Mesothelial cell of epicardium (in vitro differentiated cells): Measurements from ENCODE around the gene VAMP5. TPM values are rescaled to one million over a fixed set of nuclear protein-coding genes. Genes with fewer than 3 reads are reported as not detected.
"Not testable (repeated sequence)": the region's sequence is repeated elsewhere in the genome, so short reads cannot be mapped to it uniquely, and the experiment has no call there.

Experiments
- DNase-seq, 2 experiments: peaks; one replicate each; pipeline ENCODE4 v3.0.0; 2021; ENCODE audit warnings: low spot score in 2 of 2; ENCODE audit not compliant: unreplicated experiment in 2 of 2
- H3K27ac Mint-ChIP-seq: 2 replicates; pipeline ENCODE4 v1.8.0; 2021; ENCODE audit warnings: mixed read lengths
- H3K27me3 Mint-ChIP-seq: 2 replicates; pipeline ENCODE4 v1.8.0; 2021; ENCODE audit warnings: low read depth, mixed read lengths
- H3K36me3 Mint-ChIP-seq: 2 replicates; pipeline ENCODE4 v1.8.0; 2021; ENCODE audit warnings: mixed read lengths
- H3K4me1 Mint-ChIP-seq: 2 replicates; pipeline ENCODE4 v1.8.0; 2021; ENCODE audit warnings: mixed read lengths
- H3K4me3 Mint-ChIP-seq: 2 replicates; pipeline ENCODE4 v1.8.0; 2021; ENCODE audit warnings: mild to moderate bottlenecking, moderate library complexity, mixed read lengths
- H3K9me3 Mint-ChIP-seq: 2 replicates; pipeline ENCODE4 v1.8.0; 2021; ENCODE audit warnings: mixed read lengths
- CTCF ChIP-seq: fragments of 200-600 bp; sonication (generic); IDR thresholded peaks from one replicate; pipeline ENCODE4 v1.5.0; 2021; ENCODE audit warnings: antibody characterized with exemption; ENCODE audit not compliant: unreplicated experiment
- total RNA-seq: library from RNA; stranded (reverse); gene quantifications from 3 replicates; pipeline ENCODE4 v1.2.1, GENCODE V29; 2021

The VAMP5 gene
- total RNA-seq, 1 donor from 2014 or later, result 2.5 TPM

GRCh38 chr2:85590950-85591349, 6.7 kb downstream of the VAMP5 start:
- Mint-ChIP-seq H3K9me3 (no peaks in the 10 kb centered on the region), H3K36me3 (no peaks in the 10 kb centered on the region), H3K4me3 (no peak overlapping the region), H3K4me1 (peaks cover 11% of the 10 kb centered on the region), H3K27me3 (no peaks in the 10 kb centered on the region), H3K27ac (no peak overlapping the region)
- DNase-seq, result no peak
- TF ChIP-seq CTCF, result no peak

GRCh38 chr2:85591563-85591962, 7.3 kb downstream of the VAMP5 start:
- Mint-ChIP-seq H3K27me3 (no peaks in the 10 kb centered on the region), H3K9me3 (no peaks in the 10 kb centered on the region), H3K4me3 (no peak overlapping the region), H3K36me3 (no peaks in the 10 kb centered on the region), H3K27ac (no peak overlapping the region), H3K4me1 (peaks cover 17% of the 10 kb centered on the region)
- DNase-seq, result no peak
- no peak for TF ChIP-seq CTCF

DNA sequence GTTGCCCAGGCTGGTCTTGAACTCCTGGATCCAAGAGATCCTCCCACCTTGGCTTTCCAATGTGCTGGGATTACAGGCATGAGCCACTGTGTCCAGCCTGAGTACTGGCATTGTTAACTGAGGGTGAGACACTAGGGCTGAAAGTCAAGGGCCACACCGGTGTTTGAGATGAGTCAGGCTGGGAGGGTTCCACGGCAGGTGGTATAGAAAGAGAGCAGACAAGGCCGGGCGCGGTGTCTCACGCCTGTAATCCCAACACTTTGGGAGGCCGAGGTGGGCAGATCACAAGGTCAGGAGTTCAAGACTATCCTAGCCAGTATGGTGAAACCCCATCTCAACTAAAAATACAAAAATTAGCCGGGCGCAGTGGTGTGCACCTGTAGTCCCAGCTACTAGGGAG, 8.1 kb downstream of the VAMP5 start:
- peaks cover 20% of the 10 kb centered on the region for H3K4me1 Mint-ChIP-seq
- not testable (repeated sequence) for H3K27me3 Mint-ChIP-seq, H3K27ac Mint-ChIP-seq, H3K4me3 Mint-ChIP-seq, H3K36me3 Mint-ChIP-seq, DNase-seq, H3K9me3 Mint-ChIP-seq

DNA sequence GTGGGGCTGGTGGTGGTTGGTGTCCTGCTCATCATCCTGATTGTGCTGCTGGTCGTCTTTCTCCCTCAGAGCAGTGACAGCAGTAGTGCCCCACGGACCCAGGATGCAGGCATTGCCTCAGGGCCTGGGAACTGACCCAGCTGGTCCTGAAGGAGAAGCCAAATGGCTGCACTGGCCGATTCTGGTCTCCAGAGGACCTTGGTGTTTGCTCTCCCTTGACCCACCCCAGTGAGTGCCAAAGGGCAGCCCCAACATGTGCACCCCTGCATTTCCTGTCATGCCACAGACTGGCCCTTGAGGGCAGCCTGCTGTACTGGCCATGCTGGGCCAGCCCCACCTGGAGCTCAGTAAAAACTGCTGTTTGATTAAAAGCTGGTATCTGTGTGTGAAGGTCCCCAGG, 8.8 kb downstream of the VAMP5 start:
- no peak for TF ChIP-seq CTCF
- Mint-ChIP-seq H3K4me3 (no peak overlapping the region), H3K4me1 (peaks cover 20% of the 10 kb centered on the region), H3K36me3 (no peaks in the 10 kb centered on the region), H3K27me3 (no peaks in the 10 kb centered on the region), H3K9me3 (no peaks in the 10 kb centered on the region), H3K27ac (no peak overlapping the region)
- DNase-seq, result no peak

DNA sequence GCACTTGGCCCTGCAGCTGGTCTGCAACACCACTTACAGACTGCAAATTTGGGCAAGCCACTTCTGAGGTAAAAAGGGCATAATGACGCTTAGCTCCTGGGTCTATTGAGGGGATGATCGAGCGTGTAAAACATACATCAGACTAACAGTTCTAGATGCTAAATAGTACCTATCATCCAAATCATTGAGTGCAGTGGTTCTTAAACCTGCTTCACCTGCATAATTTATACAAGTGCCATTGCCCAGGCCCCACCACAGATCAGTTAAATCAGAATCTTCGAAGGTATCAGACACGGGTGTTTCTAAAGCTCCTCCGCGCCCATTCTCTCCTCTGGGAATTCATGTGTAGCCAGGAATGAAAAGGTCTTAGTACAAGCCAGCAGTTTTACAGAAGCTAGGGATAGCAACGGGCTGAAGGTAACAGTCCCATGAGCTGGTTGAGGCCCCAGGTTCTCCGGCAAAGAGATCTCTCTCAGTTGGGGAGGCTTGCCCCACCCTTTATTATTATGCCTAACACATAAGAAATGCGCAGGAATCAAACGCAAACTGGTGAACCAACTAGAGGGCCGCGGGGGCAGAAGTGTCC, 10.6 kb downstream of the VAMP5 start:
- Mint-ChIP-seq H3K4me1 (peaks cover 20% of the 10 kb centered on the region), H3K9me3 (no peaks in the 10 kb centered on the region), H3K27me3 (no peaks in the 10 kb centered on the region), H3K36me3 (no peaks in the 10 kb centered on the region), H3K27ac (peak overlapping the region; percentile 95), H3K4me3 (peak overlapping the region; percentile 96)
- TF ChIP-seq CTCF, result no peak
- DNase-seq, result no peak

DNA sequence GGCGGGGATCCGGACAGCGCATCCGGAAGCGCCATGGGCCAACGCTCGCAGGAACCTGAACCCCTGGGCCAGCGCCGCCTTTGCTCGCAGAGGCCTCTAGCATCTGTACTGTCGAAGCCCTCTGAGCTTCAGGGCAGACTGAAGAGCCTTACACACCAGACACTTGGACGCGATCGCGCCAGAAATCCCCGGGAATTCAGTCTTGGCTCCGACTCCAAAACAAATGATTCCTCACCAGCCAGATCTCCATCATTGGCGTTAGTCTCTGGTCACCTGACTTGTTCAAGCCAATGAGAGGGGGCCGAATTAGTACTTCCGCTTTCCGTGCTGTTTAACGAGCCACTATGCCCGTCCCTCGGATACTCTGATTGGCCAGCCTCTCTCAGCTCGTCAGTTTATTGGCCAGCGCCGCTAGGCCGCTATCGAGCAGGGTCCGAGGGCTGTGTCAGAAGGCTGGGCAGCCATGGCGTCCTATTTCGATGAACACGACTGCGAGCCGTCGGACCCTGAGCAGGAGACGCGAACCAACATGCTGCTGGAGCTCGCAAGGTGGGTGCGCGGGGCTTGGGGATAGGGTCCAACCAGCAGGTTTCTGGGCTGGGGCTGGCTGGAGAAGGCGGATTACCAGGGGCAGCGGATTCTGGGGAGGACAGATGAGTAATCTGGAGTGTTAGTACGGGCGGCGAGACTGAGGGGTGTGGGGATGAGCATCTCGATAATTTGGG, 11.2 kb downstream of the VAMP5 start, which contains the start of gene RNF181:
Gene RNF181, plus strand, starts transcription at position 445 of the 725 bp plus-strand sequence. Its CDS starts 19 bp downstream, at position 464.
- Mint-ChIP-seq H3K4me1 (peaks cover 20% of the 10 kb centered on the region), H3K27me3 (no peaks in the 10 kb centered on the region), H3K27ac (peak within 1 kb of the TSS; percentile 95), H3K4me3 (peak within 1 kb of the TSS; percentile 96), H3K36me3 (no peaks in the 10 kb centered on the region), H3K9me3 (no peaks in the 10 kb centered on the region)
- no peak for TF ChIP-seq CTCF
- peak; percentile 84 to 88 for DNase-seq
